Stimulated activated CD8-positive, alpha-beta memory T cell treated with anti-CD3 and anti-CD28 coated beads, Interleukin-12 subunit alpha, Interleukin-12 subunit beta, amount 100 ng/mL, for 1 hour (primary cell): Measurements from ENCODE around the gene CLEC17A.
"Not testable (repeated sequence)": the region's sequence is repeated elsewhere in the genome, so short reads cannot be mapped to it uniquely, and the experiment has no call there.

ENCODE experiments used
- DNase-seq: peaks from one replicate; pipeline ENCODE4 v3.0.0-alpha.2; 2020; ENCODE audit warnings: low read depth

Gene CLEC17A

GRCh38 chr19:14580623-14581237, 2.2 kb upstream of the CLEC17A start:
- DNase-seq, result no peak

GRCh38 chr19:14584372-14584771, 1.5 kb downstream of the CLEC17A start:
- not testable (repeated sequence) for DNase-seq

- not testable (repeated sequence) for DNase-seq
Observed at GRCh38 chr19:14585187-14585586, 2.3 kb downstream of the CLEC17A start.

- not testable (repeated sequence) for DNase-seq
Observed at GRCh38 chr19:14589433-14589832, 6.5 kb downstream of the CLEC17A start.

GRCh38 chr19:14595558-14595957, 12.7 kb downstream of the CLEC17A start:
- DNase-seq, result no peak

GRCh38 chr19:14599548-14600147, 16.8 kb downstream of the CLEC17A start:
- no peak for DNase-seq

- no peak for DNase-seq
Observed at GRCh38 chr19:14603990-14604387, 21.1 kb downstream of the CLEC17A start.

- no peak for DNase-seq
Observed at GRCh38 chr19:14606627-14607026, 23.7 kb downstream of the CLEC17A start.

- no peak for DNase-seq
Observed at GRCh38 chr19:14611051-14611450, 28.2 kb downstream of the CLEC17A start.

- DNase-seq, result not testable (repeated sequence)
Observed at GRCh38 chr19:14612242-14612641, 29.4 kb downstream of the CLEC17A start.

GRCh38 chr19:14612657-14613056, 29.8 kb downstream of the CLEC17A start:
- DNase-seq, result no peak

- not testable (repeated sequence) for DNase-seq
Observed at GRCh38 chr19:14613399-14614098, 30.7 kb downstream of the CLEC17A start.

- DNase-seq, result no peak
Observed at GRCh38 chr19:14614099-14614412, 31.2 kb downstream of the CLEC17A start.

GRCh38 chr19:14615623-14616022, 32.7 kb downstream of the CLEC17A start:
- no peak for DNase-seq

GRCh38 chr19:14616407-14616806, 33.5 kb downstream of the CLEC17A start:
- DNase-seq, result no peak

GRCh38 chr19:14619404-14619803, 36.5 kb downstream of the CLEC17A start:
- no peak for DNase-seq

GRCh38 chr19:14624491-14624890, 41.6 kb downstream of the CLEC17A start:
- DNase-seq, result not testable (repeated sequence)

GRCh38 chr19:14629557-14629956, 46.7 kb downstream of the CLEC17A start:
- DNase-seq, result no peak

- DNase-seq, result no peak
Observed at GRCh38 chr19:14632286-14632685, 49.4 kb downstream of the CLEC17A start.

GRCh38 chr19:14639536-14640277, 56.8 kb downstream of the CLEC17A start:
- DNase-seq, result no peak

- DNase-seq, result no peak
Observed at GRCh38 chr19:14648506-14648905, 65.6 kb downstream of the CLEC17A start.

GRCh38 chr19:14649020-14649419, 66.1 kb downstream of the CLEC17A start:
- DNase-seq, result no peak

GRCh38 chr19:14650161-14650560, 67.3 kb downstream of the CLEC17A start:
- no peak for DNase-seq
